Activated T-cell treated with anti-CD3 and anti-CD28 coated beads for 48 hours (primary cell): Measurements from ENCODE around the gene AVL9.
"Not testable (repeated sequence)": the region's sequence is repeated elsewhere in the genome, so short reads cannot be mapped to it uniquely, and the experiment has no call there.

Source experiments
- DNase-seq: peaks from one replicate; pipeline ENCODE4 v3.0.0-alpha.2; 2020; ENCODE audit warnings: low read depth

AVL9 gene

DNA sequence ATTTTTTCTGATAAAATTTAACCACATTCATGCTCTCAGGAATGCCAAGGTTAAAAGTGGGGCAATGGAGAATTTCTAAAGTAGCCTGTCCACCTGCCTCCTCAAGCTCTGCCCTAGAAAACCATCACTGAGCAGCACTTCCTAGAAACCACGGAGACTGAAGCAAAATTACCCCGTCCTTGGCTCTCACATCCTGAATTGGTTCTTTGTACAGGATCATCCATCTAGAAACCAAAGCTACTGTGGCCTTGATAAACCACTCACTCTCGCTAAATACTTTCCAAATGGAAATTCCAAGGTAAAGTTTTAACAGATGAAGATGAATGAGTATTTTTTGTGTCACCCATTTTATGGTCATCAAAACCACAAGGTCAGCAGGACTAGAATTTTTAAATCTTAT is 96.6 kb downstream of the AVL9 start:
- no peak for DNase-seq

- DNase-seq = no peak
Observed at GRCh38 chr7:32592701-32593100, 97.4 kb downstream of the AVL9 start.

- no peak for DNase-seq
Observed at GRCh38 chr7:32594965-32595490, 99.7 kb downstream of the AVL9 start.

- DNase-seq = not testable (repeated sequence)
Observed at GRCh38 chr7:32601196-32601595, 105.9 kb downstream of the AVL9 start.

DNA sequence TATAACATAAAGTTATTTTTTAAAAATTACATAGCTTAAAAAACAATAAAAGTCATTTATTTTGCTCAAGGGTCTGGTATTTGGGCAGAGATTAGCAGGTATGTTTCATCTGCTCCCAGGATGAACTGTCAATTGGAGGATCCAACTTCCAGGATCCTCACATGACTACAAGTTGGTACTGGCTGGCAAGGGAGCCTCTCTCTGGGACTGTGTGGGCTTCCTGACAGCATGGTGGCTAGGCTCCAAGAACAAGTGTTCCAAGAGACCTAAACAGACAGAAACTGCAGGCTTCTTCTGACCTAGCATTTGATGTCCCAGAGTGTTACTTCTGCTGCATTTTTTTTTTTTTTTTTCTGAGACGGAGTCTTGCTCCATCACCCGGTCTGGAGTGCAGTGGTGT is 107.2 kb downstream of the AVL9 start:
- no peak for DNase-seq

- DNase-seq = not testable (repeated sequence)
Observed at GRCh38 chr7:32603492-32603891, 108.2 kb downstream of the AVL9 start.

- DNase-seq = not testable (repeated sequence)
Observed at GRCh38 chr7:32604047-32604446, 108.8 kb downstream of the AVL9 start.

DNA sequence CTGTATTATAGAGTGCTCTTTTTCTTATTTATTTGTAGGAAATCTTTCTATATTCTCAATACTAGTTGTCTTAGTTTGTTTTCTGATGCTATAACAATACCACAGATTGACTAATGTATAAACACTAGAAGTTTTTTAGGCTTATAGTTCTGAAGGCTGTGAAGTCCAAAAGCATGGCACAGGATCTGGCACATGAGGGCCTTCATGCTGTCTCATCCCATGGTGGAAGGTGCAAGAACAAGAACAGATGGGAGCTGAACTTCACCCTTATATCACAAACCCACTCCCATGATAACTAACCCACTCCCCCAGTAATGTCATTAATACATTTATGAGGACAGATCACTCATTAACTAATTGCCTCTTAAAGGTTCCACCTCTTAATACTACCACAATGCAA is 109.7 kb downstream of the AVL9 start:
- no peak for DNase-seq

GRCh38 chr7:32609463-32609862 is 114.2 kb downstream of the AVL9 start:
- DNase-seq = no peak

DNA sequence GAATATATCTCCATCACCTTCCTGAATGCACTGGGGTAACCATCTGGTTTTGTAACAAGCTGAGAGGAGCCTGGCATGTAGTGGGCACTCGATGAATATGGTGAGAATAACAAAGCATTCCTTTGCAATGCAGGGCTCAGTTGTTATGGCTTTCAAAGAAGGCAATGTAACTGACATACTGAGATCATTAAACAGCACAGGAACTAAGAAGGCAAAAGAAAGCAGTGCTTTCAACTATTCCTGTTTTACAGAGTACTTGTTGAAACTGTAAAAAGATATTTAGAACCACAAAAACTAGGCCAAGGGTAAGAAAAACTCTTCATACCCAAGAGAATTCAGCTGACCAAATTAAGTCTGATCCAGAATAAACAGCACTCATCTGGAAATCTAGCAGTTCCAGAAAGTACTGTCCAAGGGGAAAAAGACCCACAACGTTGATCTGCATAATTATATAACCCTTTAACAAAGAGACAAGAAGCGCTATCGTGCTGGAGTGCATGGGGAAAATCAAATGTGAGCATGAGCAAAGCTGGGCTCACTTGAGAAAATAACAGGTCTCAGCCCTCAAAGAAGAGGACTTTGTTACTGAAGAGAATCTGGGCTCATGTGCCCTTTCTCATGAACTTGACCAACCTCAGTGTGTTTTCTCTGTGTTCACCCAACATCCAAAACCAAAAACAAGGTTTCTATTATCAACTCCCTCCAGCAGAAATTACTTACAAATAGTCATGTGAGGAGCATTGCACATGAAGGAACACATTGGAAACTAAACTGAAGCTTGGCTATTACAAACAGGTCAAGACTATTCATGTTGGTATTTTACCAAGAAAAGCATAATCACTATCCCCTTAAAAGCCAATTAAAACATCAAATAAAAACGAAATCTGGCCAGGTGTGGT is 116.2 kb downstream of the AVL9 start:
- no peak for DNase-seq

- no peak for DNase-seq
Observed at GRCh38 chr7:32616625-32617024, 121.3 kb downstream of the AVL9 start.

- no peak for DNase-seq
Observed at GRCh38 chr7:32618470-32618869, 123.2 kb downstream of the AVL9 start.

DNA sequence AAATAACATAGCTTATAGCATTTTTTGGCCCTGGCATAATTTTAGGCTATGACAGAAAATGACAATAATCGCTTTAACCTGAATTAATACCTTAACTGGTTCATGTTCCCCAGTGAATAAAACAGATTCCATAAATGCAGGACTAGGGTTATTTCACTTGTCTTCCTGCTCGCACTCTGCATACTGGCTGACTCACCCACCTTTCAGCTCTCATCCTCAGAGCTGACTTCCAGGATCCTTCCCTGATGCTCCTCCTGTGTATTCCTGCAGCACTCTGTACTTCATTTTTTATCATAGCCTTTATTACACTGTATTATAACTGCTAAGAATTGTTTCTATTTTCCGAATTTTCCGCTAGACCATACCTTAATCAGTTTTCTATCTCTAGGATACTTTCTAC is 123.7 kb downstream of the AVL9 start:
- no peak for DNase-seq

GRCh38 chr7:32619416-32619815 is 124.1 kb downstream of the AVL9 start:
- DNase-seq = not testable (repeated sequence)

DNA sequence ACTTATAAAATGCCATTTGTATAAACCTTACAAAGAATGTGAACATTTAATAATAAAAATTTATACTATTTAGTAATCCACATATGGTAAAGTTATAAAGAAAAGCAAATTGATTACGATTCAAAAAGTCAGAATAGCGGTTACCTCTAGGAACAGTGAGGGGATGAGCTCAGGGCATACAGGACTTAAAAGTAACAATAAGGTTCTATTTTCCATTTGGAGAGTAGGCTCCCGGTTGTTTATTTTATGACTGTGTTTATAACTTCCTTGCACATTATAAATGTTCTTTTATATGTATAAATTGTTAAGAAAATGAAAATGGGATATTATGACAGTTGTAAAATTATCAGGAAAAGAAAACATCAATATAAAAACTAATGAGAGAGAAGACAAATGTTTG is 135.7 kb downstream of the AVL9 start:
- DNase-seq = no peak

DNA sequence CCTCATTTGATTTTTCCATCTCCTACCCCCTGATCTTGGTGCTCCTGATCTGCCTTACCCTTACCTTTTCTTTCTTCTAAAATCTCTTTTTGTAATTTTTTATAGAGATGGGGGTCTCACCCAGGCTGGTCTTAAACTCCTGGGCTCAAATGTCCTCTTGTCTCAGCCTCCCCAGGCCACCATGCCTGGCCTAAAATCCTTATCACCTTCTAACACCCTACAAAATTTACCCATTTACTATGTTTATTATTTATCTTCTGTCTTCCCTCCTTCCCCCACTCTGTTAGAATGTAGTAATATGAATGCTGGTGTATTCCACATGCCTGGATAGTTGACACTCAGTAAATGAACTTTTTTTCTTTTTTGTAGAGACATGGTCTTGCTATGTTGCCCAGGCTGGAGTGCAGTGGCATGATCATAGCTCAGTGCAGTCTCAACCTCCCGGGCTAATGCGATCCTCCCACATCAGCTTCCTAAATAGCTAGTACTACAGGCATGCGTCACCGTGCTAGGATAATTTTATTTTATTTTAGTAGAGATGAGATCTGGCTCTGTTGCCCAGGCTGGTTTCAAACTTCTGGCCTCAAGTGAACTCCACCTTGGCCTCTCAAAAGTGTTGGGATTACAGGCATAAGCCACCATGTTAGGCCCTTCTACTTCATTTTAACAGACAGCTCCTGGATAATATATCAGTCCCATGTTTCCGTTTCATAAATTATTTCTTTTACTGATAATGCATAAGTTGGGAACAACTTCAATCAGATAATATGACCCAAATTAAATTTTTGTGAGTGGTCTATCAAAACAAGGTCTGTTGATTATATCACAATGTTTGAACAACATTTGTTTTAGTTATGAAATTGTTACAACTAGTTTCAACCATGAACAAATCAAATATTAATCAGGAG is 136.6 kb downstream of the AVL9 start:
- not testable (repeated sequence) for DNase-seq

- DNase-seq = not testable (repeated sequence)
Observed at GRCh38 chr7:32633446-32633845, 138.2 kb downstream of the AVL9 start.

- DNase-seq = not testable (repeated sequence)
Observed at GRCh38 chr7:32634798-32635393, 139.6 kb downstream of the AVL9 start.

DNA sequence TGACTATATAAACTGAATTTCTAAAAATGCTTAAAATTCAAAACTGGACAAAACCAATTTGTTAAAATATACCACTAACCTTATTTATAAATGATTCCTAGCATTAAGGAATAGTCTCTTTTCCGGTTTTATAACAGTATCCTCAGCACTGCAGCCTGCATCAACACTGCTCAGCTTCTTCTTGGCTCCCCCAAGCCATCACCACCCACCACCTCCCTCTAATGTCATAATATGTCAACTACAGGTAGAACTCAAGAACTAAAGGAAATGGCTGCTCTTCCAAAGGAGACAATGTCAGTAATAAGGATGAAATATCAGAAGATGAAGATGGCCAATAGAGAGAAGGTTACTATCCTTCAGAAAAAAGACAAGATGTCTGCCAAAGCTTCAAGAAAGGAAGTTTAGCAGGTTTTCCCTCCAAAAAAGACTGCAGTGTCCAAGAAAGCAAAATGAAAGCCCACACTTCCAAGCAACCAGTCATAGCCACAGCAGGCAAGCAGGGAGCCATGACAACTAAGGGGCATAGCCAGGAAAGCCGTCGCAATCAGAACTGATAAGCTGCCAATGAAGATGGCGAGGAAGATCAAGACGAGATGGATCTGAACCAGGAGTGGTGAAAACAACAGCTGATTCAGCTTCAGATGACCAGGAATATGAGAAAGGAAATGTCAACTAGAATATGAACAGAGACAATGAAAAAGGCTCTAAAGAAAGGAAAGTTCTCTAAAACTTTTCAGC is 141.6 kb downstream of the AVL9 start:
- DNase-seq = not testable (repeated sequence)

DNA sequence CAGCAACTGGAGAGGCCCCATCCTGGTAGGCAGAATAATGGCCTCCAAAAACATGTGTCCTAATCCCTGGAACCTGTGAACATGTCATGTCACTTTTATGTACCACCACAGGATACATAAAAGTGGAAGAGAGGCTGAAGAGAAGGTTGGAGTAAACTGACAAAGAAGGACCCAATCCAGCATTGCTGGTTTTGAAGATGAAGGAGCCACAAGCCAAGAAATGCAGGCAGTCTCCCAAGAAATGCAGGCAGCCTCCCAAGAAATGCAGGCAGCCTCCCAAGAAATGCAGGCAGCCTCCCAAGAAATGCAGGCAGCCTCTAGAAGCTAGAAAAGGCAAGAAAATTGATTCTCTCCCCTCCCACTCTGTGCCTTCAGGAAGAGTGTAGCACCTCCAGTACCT is 142.3 kb downstream of the AVL9 start:
- DNase-seq = not testable (repeated sequence)
